Measurements from ENCODE around the gene SERPINF2. TPM values are rescaled to one million over a fixed set of nuclear protein-coding genes. Genes with fewer than 3 reads are reported as not detected.

The SERPINF2 gene
- total and polyA plus RNA-seq, 2 donors (not counting 1 experiment from before 2014, with no cell fraction given) = 0.06 to 0.17 TPM

DNA sequence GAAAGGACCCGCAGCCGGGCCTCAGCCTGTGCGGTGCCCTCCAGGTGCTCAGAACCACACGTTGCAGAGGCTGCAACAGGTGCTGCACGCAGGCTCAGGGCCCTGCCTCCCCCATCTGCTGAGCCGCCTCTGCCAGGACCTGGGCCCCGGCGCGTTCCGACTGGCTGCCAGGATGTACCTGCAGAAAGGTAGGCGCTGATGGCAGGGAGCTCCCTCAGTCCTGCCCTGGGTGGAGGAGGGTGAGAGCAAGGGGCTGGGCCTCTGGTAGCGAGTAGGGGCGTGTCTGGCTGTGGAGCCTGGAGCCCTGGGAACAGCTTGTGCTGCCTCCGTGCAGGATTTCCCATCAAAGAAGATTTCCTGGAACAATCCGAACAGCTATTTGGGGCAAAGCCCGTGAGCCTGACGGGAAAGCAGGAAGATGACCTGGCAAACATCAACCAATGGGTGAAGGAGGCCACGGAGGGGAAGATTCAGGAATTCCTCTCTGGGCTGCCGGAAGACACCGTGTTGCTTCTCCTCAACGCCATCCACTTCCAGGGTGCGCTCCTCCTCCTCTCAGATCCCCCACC, 4.4 kb downstream of the SERPINF2 start:
- TF ChIP-seq, protein P1, sequence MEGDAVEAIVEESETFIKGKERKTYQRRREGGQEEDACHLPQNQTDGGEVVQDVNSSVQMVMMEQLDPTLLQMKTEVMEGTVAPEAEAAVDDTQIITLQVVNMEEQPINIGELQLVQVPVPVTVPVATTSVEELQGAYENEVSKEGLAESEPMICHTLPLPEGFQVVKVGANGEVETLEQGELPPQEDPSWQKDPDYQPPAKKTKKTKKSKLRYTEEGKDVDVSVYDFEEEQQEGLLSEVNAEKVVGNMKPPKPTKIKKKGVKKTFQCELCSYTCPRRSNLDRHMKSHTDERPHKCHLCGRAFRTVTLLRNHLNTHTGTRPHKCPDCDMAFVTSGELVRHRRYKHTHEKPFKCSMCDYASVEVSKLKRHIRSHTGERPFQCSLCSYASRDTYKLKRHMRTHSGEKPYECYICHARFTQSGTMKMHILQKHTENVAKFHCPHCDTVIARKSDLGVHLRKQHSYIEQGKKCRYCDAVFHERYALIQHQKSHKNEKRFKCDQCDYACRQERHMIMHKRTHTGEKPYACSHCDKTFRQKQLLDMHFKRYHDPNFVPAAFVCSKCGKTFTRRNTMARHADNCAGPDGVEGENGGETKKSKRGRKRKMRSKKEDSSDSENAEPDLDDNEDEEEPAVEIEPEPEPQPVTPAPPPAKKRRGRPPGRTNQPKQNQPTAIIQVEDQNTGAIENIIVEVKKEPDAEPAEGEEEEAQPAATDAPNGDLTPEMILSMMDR (conservative IDR thresholded peaks at IDR 0.05 in 1 of 2, IDR thresholded peaks at IDR 0.05 in 1 of 2; ENCODE audit: low read depth in 1 of 2, low read length in 2 of 2) = no peak
- TF ChIP-seq EZH2 (IDR thresholded peaks at IDR 0.05; ENCODE audit: low read length, missing control alignments) = no peak
- Histone ChIP-seq H3K4me1 (ENCODE audit: control insufficient read depth, extremely low read depth, insufficient read depth, low read length) (no peaks in the 10 kb centered on the region), H3K27me3 (ENCODE audit: control insufficient read depth, insufficient read depth, low read length) (no peaks in the 10 kb centered on the region), H3K79me2 (ENCODE audit: control insufficient read depth, insufficient read depth, low read length) (no peaks in the 10 kb centered on the region), H3K4me2 (ENCODE audit: extremely low read depth, insufficient read depth, low read length) (no peak overlapping the region), H3K9me3 (ENCODE audit: control insufficient read depth, insufficient read depth, low read depth, low read length) (no peaks in the 10 kb centered on the region), H3K27ac (ENCODE audit: insufficient read depth, low read length) (no peak overlapping the region), H4K20me1 (ENCODE audit: control insufficient read depth, extremely low read depth, insufficient read depth, low read length) (no peaks in the 10 kb centered on the region), H2AFZ (ENCODE audit: low read length) (no peak overlapping the region), H3K36me3 (ENCODE audit: control insufficient read depth, insufficient read depth, low read length) (no peaks in the 10 kb centered on the region), H3K4me3 (replicated peaks in 1 of 4; ENCODE audit: control extremely low read depth in 1 of 4, insufficient read depth in 1 of 4, low read depth in 3 of 4, low read length in 4 of 4) (no peak overlapping the region), H3K9ac (ENCODE audit: insufficient read depth, low read length) (no peak overlapping the region)
- no peak for DNase-seq (ENCODE audit: low read depth in 2 of 2)

- TF ChIP-seq, protein P1 (conservative IDR thresholded peaks at IDR 0.05 in 1 of 2, IDR thresholded peaks at IDR 0.05 in 1 of 2; ENCODE audit: low read depth in 1 of 2, low read length in 2 of 2) = no peak
- no peak for TF ChIP-seq EZH2 (IDR thresholded peaks at IDR 0.05; ENCODE audit: low read length, missing control alignments)
- no peak for DNase-seq (ENCODE audit: low read depth in 2 of 2)
- Histone ChIP-seq H3K79me2 (ENCODE audit: control insufficient read depth, insufficient read depth, low read length) (no peaks in the 10 kb centered on the region), H3K27me3 (ENCODE audit: control insufficient read depth, insufficient read depth, low read length) (no peaks in the 10 kb centered on the region), H4K20me1 (ENCODE audit: control insufficient read depth, extremely low read depth, insufficient read depth, low read length) (no peaks in the 10 kb centered on the region), H3K9me3 (ENCODE audit: control insufficient read depth, insufficient read depth, low read depth, low read length) (no peaks in the 10 kb centered on the region), H3K9ac (ENCODE audit: insufficient read depth, low read length) (no peak overlapping the region), H3K4me2 (ENCODE audit: extremely low read depth, insufficient read depth, low read length) (no peak overlapping the region), H3K27ac (ENCODE audit: insufficient read depth, low read length) (no peak overlapping the region), H2AFZ (ENCODE audit: low read length) (no peak overlapping the region), H3K36me3 (ENCODE audit: control insufficient read depth, insufficient read depth, low read length) (no peaks in the 10 kb centered on the region), H3K4me3 (replicated peaks in 1 of 4; ENCODE audit: control extremely low read depth in 1 of 4, insufficient read depth in 1 of 4, low read depth in 3 of 4, low read length in 4 of 4) (no peak overlapping the region), H3K4me1 (ENCODE audit: control insufficient read depth, extremely low read depth, insufficient read depth, low read length) (no peaks in the 10 kb centered on the region)
Measured at GRCh38 chr17:1750628-1751027, 8.0 kb downstream of the SERPINF2 start.

- no peaks in the 10 kb centered on the region for H3K9me3 ChIP-seq (ENCODE audit: control insufficient read depth, insufficient read depth, low read depth, low read length)
- H3K79me2 ChIP-seq (ENCODE audit: control insufficient read depth, insufficient read depth, low read length) = no peaks in the 10 kb centered on the region
- no peak overlapping the region for H2AFZ ChIP-seq (ENCODE audit: low read length)
- H3K27ac ChIP-seq (ENCODE audit: insufficient read depth, low read length) = no peak overlapping the region
- TF ChIP-seq, protein P1 (conservative IDR thresholded peaks at IDR 0.05 in 1 of 2, IDR thresholded peaks at IDR 0.05 in 1 of 2; ENCODE audit: low read depth in 1 of 2, low read length in 2 of 2) = no peak
- no peak for TF ChIP-seq EZH2 (IDR thresholded peaks at IDR 0.05; ENCODE audit: low read length, missing control alignments)
- H3K36me3 ChIP-seq (ENCODE audit: control insufficient read depth, insufficient read depth, low read length) = no peaks in the 10 kb centered on the region
- no peaks in the 10 kb centered on the region for H3K27me3 ChIP-seq (ENCODE audit: control insufficient read depth, insufficient read depth, low read length)
- H3K4me3 ChIP-seq (replicated peaks in 1 of 4; ENCODE audit: control extremely low read depth in 1 of 4, insufficient read depth in 1 of 4, low read depth in 3 of 4, low read length in 4 of 4) = no peak overlapping the region
- no peak for DNase-seq (ENCODE audit: low read depth in 2 of 2)
- H4K20me1 ChIP-seq (ENCODE audit: control insufficient read depth, extremely low read depth, insufficient read depth, low read length) = no peaks in the 10 kb centered on the region
- H3K4me1 ChIP-seq (ENCODE audit: control insufficient read depth, extremely low read depth, insufficient read depth, low read length) = no peaks in the 10 kb centered on the region
- no peak overlapping the region for H3K4me2 ChIP-seq (ENCODE audit: extremely low read depth, insufficient read depth, low read length)
- no peak overlapping the region for H3K9ac ChIP-seq (ENCODE audit: insufficient read depth, low read length)
Measured at GRCh38 chr17:1752425-1753262, 10.0 kb downstream of the SERPINF2 start.

All from fibroblast of lung (primary cell).